Astrocyte (in vitro differentiated cells and primary cell): ENCODE results near the gene FBLN1. TPM values are rescaled to one million over a fixed set of nuclear protein-coding genes. Genes with fewer than 3 reads are reported as not detected.

Experiments
- DNase-seq: peaks from one replicate; pipeline ENCODE4 v3.0.0-alpha.2; 2010; ENCODE audit warnings: low read depth
- FAIRE-seq: peaks from 2 replicates; lab custom pipeline; 2011; peaks lifted over from hg19 to GRCh38; lab: Jason Lieb, UNC
- H2AFZ ChIP-seq: 2 replicates; pipeline ENCODE4 v1.6.0; 2012; ENCODE audit warnings: low read depth, low read length, inconsistent platforms
- H3K27ac ChIP-seq: 2 replicates; pipeline ENCODE4 v1.5.1; 2011; ENCODE audit warnings: low read depth, low read length, inconsistent platforms
- H3K27me3 ChIP-seq: 2 replicates; pipeline ENCODE4 v1.6.0; 2011; ENCODE audit warnings: low read length, inconsistent platforms; ENCODE audit not compliant: insufficient read depth
- H3K36me3 ChIP-seq: 2 replicates; pipeline ENCODE4 v1.5.1; 2011; ENCODE audit warnings: low read length, inconsistent platforms; ENCODE audit not compliant: insufficient read depth
- H3K4me1 ChIP-seq: 2 replicates; pipeline ENCODE4 v1.5.1; 2011; ENCODE audit warnings: low read length, inconsistent platforms; ENCODE audit not compliant: insufficient read depth
- H3K4me2 ChIP-seq: 2 replicates; pipeline ENCODE4 v1.6.0; 2012; ENCODE audit warnings: low read length, inconsistent platforms
- H3K4me3 ChIP-seq: 2 replicates; pipeline ENCODE4 v1.5.1; 2011; ENCODE audit warnings: low read depth, mild to moderate bottlenecking, low read length, inconsistent platforms; ENCODE audit not compliant: insufficient read depth
- H3K79me2 ChIP-seq: 2 replicates; pipeline ENCODE4 v1.6.0; 2012; ENCODE audit warnings: mild to moderate bottlenecking, low read length, inconsistent platforms; ENCODE audit not compliant: insufficient read depth
- H3K9ac ChIP-seq: 2 replicates; pipeline ENCODE4 v1.6.0; 2012; ENCODE audit warnings: mild to moderate bottlenecking, low read length, inconsistent platforms
- H3K9me3 ChIP-seq: 2 replicates; pipeline ENCODE4 v1.5.1; 2012; ENCODE audit warnings: low read depth, mild to moderate bottlenecking, low read length, inconsistent platforms; ENCODE audit not compliant: insufficient read depth
- H4K20me1 ChIP-seq: 2 replicates; pipeline ENCODE4 v1.6.0; 2012; ENCODE audit warnings: low read length, inconsistent platforms; ENCODE audit not compliant: insufficient read depth
- H3K27ac Mint-ChIP-seq: one replicate; pipeline ENCODE4 v1.8.0; 2021; ENCODE audit warnings: mild to moderate bottlenecking, mixed read lengths; ENCODE audit not compliant: unreplicated experiment
- H3K27me3 Mint-ChIP-seq: one replicate; pipeline ENCODE4 v1.8.0; 2021; ENCODE audit warnings: low read depth, mixed read lengths; ENCODE audit not compliant: unreplicated experiment
- H3K36me3 Mint-ChIP-seq: one replicate; pipeline ENCODE4 v1.8.0; 2021; ENCODE audit warnings: low read depth, mixed read lengths; ENCODE audit not compliant: unreplicated experiment
- H3K4me1 Mint-ChIP-seq: one replicate; pipeline ENCODE4 v1.8.0; 2021; ENCODE audit warnings: low read depth, mixed read lengths; ENCODE audit not compliant: unreplicated experiment
- H3K4me3 Mint-ChIP-seq: one replicate; pipeline ENCODE4 v1.8.0; 2021; ENCODE audit warnings: mild to moderate bottlenecking, moderate library complexity, mixed read lengths; ENCODE audit not compliant: unreplicated experiment
- H3K9me3 Mint-ChIP-seq: one replicate; pipeline ENCODE4 v1.8.0; 2021; ENCODE audit warnings: mild to moderate bottlenecking, mixed read lengths; ENCODE audit not compliant: unreplicated experiment
- EZH2 ChIP-seq: IDR thresholded peaks from 2 replicates; pipeline ENCODE4 v1.6.1; 2012; ENCODE audit warnings: mild to moderate bottlenecking, low read length, inconsistent platforms; ENCODE audit not compliant: insufficient read depth
- total RNA-seq: library from RNA; stranded (reverse); gene quantifications from 2 replicates; pipeline ENCODE4 v1.2.1, GENCODE V29; 2021
- TF ChIP-seq, protein P1 (sequence below): IDR thresholded peaks from 2 replicates; pipeline ENCODE4 v1.5.1; 2011; ENCODE audit warnings: low read depth, mild to moderate bottlenecking, inconsistent platforms, low read length, moderate library complexity; ENCODE audit not compliant: insufficient read depth

FBLN1 gene
- total RNA-seq, 1 donor from 2014 or later, result 69.2 TPM

DNA sequence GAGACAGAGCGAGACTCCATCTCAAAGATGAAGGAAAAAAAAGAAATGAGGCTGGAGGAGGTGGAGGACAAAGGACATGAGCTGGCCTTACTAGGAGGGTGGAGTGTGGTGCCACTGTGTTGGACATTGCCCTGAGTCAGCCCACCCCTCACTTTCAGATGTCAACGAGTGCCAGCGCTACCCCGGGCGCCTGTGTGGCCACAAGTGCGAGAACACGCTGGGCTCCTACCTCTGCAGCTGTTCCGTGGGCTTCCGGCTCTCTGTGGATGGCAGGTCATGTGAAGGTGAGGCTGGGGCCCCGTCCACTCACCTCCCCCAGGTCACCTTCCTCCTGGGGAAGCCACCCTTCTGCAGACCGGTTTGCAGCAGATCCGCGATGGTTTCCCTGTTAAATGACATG is 40.6 kb downstream of the FBLN1 start:
- H2AFZ ChIP-seq, result no peak overlapping the region
- no peaks in the 10 kb centered on the region for H4K20me1 ChIP-seq
- H3K36me3 ChIP-seq, result peaks cover 5% of the 10 kb centered on the region
- no peak overlapping the region for H3K9ac ChIP-seq
- peaks cover 5% of the 10 kb centered on the region for H3K9me3 Mint-ChIP-seq
- no peaks in the 10 kb centered on the region for H3K27me3 ChIP-seq
- H3K27ac ChIP-seq, result no peak overlapping the region
- peaks cover 30% of the 10 kb centered on the region for H3K36me3 Mint-ChIP-seq
- no peak overlapping the region for H3K4me3 ChIP-seq
- no peak for FAIRE-seq
- H3K79me2 ChIP-seq, result no peaks in the 10 kb centered on the region
- no peak overlapping the region for H3K4me2 ChIP-seq
- H3K4me3 Mint-ChIP-seq, result no peak overlapping the region
- TF ChIP-seq, protein P1, sequence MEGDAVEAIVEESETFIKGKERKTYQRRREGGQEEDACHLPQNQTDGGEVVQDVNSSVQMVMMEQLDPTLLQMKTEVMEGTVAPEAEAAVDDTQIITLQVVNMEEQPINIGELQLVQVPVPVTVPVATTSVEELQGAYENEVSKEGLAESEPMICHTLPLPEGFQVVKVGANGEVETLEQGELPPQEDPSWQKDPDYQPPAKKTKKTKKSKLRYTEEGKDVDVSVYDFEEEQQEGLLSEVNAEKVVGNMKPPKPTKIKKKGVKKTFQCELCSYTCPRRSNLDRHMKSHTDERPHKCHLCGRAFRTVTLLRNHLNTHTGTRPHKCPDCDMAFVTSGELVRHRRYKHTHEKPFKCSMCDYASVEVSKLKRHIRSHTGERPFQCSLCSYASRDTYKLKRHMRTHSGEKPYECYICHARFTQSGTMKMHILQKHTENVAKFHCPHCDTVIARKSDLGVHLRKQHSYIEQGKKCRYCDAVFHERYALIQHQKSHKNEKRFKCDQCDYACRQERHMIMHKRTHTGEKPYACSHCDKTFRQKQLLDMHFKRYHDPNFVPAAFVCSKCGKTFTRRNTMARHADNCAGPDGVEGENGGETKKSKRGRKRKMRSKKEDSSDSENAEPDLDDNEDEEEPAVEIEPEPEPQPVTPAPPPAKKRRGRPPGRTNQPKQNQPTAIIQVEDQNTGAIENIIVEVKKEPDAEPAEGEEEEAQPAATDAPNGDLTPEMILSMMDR, result no peak
- TF ChIP-seq EZH2, result no peak
- peaks cover 10% of the 10 kb centered on the region for H3K27me3 Mint-ChIP-seq
- H3K4me1 Mint-ChIP-seq, result peaks cover 1% of the 10 kb centered on the region
- H3K9me3 ChIP-seq, result no peaks in the 10 kb centered on the region
- no peak for DNase-seq
- peaks cover 9% of the 10 kb centered on the region for H3K4me1 ChIP-seq
- no peak overlapping the region for H3K27ac Mint-ChIP-seq

DNA sequence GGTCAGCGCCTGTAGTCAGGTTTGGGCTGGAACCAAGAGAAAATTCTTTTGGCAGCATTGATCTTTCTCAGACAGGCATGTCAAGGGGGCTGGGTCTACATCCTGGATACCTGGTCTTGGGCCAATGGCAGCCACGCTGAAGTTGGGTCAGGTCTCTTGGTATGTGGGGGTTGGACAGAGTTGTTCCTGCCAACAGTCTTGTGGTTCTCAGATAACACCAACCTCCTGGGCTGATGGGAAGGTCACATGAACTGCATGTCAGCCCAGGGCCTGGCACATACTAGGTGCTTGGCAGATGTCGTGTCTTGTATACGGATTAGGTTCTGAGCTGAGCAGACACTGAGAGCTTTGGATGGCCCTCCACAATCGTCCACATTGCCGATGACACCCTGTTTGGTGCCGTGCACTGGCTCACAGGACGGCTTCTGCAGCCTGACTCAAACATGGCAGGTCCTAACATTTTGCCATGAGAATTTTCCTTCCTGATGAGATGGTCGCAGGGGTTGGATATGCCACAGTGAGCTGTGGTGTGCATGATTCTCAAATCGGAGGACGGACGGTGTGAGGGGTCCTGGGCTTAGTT is 42.0 kb downstream of the FBLN1 start:
- TF ChIP-seq EZH2, result no peak
- TF ChIP-seq, protein P1, result no peak
- no peak overlapping the region for H3K27ac ChIP-seq
- no peaks in the 10 kb centered on the region for H3K9me3 ChIP-seq
- Mint-ChIP-seq H3K9me3 (peaks cover 5% of the 10 kb centered on the region), H3K27me3 (peaks cover 10% of the 10 kb centered on the region), H3K27ac (no peak overlapping the region), H3K36me3 (peaks cover 31% of the 10 kb centered on the region), H3K4me1 (peaks cover 3% of the 10 kb centered on the region), H3K4me3 (no peak overlapping the region)
- FAIRE-seq (no peak), DNase-seq (peak; percentile 93)
- no peak overlapping the region for H3K4me2 ChIP-seq
- no peak overlapping the region for H3K9ac ChIP-seq
- H3K79me2 ChIP-seq, result no peaks in the 10 kb centered on the region
- no peaks in the 10 kb centered on the region for H4K20me1 ChIP-seq
- peaks cover 5% of the 10 kb centered on the region for H3K36me3 ChIP-seq
- no peaks in the 10 kb centered on the region for H3K27me3 ChIP-seq
- no peak overlapping the region for H3K4me3 ChIP-seq
- peaks cover 17% of the 10 kb centered on the region for H3K4me1 ChIP-seq
- no peak overlapping the region for H2AFZ ChIP-seq

- Mint-ChIP-seq H3K27ac (no peak overlapping the region), H3K4me1 (peaks cover 3% of the 10 kb centered on the region), H3K9me3 (peaks cover 5% of the 10 kb centered on the region), H3K27me3 (peaks cover 5% of the 10 kb centered on the region), H3K4me3 (no peak overlapping the region), H3K36me3 (peaks cover 38% of the 10 kb centered on the region)
- H3K9me3 ChIP-seq, result no peaks in the 10 kb centered on the region
- H3K4me2 ChIP-seq, result no peak overlapping the region
- no peak overlapping the region for H2AFZ ChIP-seq
- H3K9ac ChIP-seq, result no peak overlapping the region
- no peaks in the 10 kb centered on the region for H3K27me3 ChIP-seq
- peaks cover 21% of the 10 kb centered on the region for H3K4me1 ChIP-seq
- no peak for DNase-seq
- H3K79me2 ChIP-seq, result no peaks in the 10 kb centered on the region
- no peak overlapping the region for H3K4me3 ChIP-seq
- no peak for FAIRE-seq
- no peaks in the 10 kb centered on the region for H4K20me1 ChIP-seq
- no peak overlapping the region for H3K27ac ChIP-seq
- no peak for TF ChIP-seq EZH2
- TF ChIP-seq, protein P1, result no peak
- peaks cover 3% of the 10 kb centered on the region for H3K36me3 ChIP-seq
These were observed 43.8 kb downstream of the FBLN1 start for GRCh38 chr22:45546333-45547015.
